ENCODE data around the gene AGTR1.

GRCh38 chr3:148705314-148705713 is 7.6 kb downstream of the AGTR1 start:
- TF ChIP-seq CTCF (IDR thresholded peaks at IDR 0.05 in 8 of 11, conservative IDR thresholded peaks at IDR 0.05 in 3 of 11) (no peak), POLR2A (IDR thresholded peaks at IDR 0.05) (no peak), POLR2AphosphoS5 (IDR thresholded peaks at IDR 0.05) (no peak)
